ENCODE results near the gene UST. TPM values are rescaled to one million over a fixed set of nuclear protein-coding genes. Genes with fewer than 3 reads are reported as not detected.
A peak's percentile ranks its signal among the peaks of the same experiment; 100 is the strongest.

The UST gene
- total and polyA plus RNA-seq, 2 of the 8 experiments (the other 6 are each of a cell fraction or from before 2014, with no cell fraction given), result 13.5 to 34.5 TPM

DNA sequence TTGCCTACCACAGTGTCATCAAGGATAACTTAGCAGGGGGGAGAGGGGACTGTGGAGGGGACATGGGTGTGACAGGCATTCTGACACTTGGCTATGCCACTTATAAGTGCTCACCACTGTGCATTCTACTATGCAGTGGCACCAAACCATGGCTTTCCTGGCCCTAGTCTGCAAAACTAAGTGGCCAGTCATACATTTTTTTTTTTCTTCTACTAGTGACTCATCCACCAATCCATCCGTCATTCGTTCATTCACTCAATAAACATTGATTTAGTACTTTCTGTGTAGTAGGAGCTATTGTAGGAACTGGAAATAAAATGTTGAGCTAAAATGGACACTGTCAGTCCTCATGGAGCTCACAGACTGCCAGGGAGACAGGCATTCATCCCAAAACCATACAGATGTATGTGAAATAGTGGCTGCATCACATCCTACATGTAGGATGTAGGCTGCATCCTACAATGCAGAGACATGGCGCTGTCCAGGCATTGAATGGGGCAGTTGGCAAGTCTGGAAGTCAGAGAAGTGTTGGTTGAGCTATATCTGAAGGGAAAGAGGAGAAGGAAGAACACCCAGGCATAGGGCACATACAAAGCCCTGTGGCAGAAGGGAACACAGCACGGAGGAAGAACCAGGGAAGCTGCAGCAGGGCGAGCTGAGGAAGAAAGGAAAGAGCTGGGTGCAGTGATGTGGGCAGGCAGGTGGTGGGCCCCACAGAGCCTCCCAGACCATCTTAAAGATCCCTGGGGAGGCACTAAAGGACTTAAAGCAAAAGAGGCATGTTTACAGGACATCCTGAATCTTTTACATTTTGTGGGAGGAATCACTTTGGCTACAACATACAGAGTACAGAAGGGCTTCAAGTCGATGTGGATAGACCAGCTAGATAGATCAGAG lies 224.4 kb downstream of the UST start:
- Histone ChIP-seq H3K23me2 (ENCODE audit: low read depth, low read length) (no peaks in the 10 kb centered on the region), H3K79me2 (ENCODE audit: control insufficient read depth in 1 of 2, insufficient read depth in 2 of 2, low read length in 2 of 2) (no peaks in the 10 kb centered on the region; a peak in 2 of 4 replicates), H3K27ac (ENCODE audit: low read depth, low read length) (no peak overlapping the region), H4K20me1 (replicated peaks in 1 of 2; ENCODE audit: control insufficient read depth in 1 of 2, insufficient read depth in 2 of 2, low read length in 2 of 2) (peaks cover 0 to 2% of the 10 kb centered on the region in 2 experiments), H3K36me3 (ENCODE audit: control insufficient read depth in 2 of 4, insufficient read depth in 4 of 4, low read length in 3 of 4) (peaks cover 0 to 10% (median under 1%) of the 10 kb centered on the region in 4 experiments; a peak in 1 of 8 replicates), H3K23ac (ENCODE audit: insufficient read length) (no peak overlapping the region), H3K27me3 (replicated peaks in 1 of 4; ENCODE audit: control insufficient read depth in 3 of 4, extremely low read depth in 1 of 4, insufficient read depth in 3 of 4, low read length in 3 of 4) (no peaks in the 10 kb centered on the region), H2AFZ (ENCODE audit: low read length) (no peak overlapping the region), H3K9ac (replicated peaks in 1 of 4; ENCODE audit: extremely low read depth in 1 of 4, low read depth in 3 of 4, low read length in 3 of 4) (no peak overlapping the region), H2BK15ac (ENCODE audit: low read length) (peak overlapping the region; percentile 46; the same call in 1 of the 2 replicates), H3K18ac (ENCODE audit: extremely low read depth, low read length) (no peak overlapping the region), H3K4ac (replicated peaks; ENCODE audit: insufficient read length, low read depth, low read length) (peak overlapping the region; percentile 58), H3K79me1 (ENCODE audit: low read depth, low read length) (no peaks in the 10 kb centered on the region), H4K8ac (ENCODE audit: extremely low read depth, insufficient read depth, low read length) (no peak overlapping the region), H3K4me1 (replicated peaks in 1 of 4; ENCODE audit: control insufficient read depth in 3 of 4, insufficient read depth in 4 of 4, low read length in 3 of 4) (peaks cover 16 to 44% (median 17%) of the 10 kb centered on the region in 4 experiments), H3K9me3 (ENCODE audit: insufficient read depth in 2 of 2, low read depth in 1 of 2, low read length in 1 of 2) (no peaks in the 10 kb centered on the region), H3K14ac (ENCODE audit: insufficient read length) (no peak overlapping the region), H2BK5ac (ENCODE audit: low read depth, low read length) (0 out of 2 replicates have a peak overlapping the region, but pooled peaks have one; percentile 11), H3K56ac (replicated peaks; ENCODE audit: insufficient read length, low read depth, low read length) (no peak overlapping the region), H2BK20ac (ENCODE audit: low read length) (peak overlapping the region; percentile 57; the same call in 1 of the 2 replicates), H2BK120ac (replicated peaks; ENCODE audit: low read depth, low read length) (no peak overlapping the region), H2BK12ac (ENCODE audit: low read depth, low read length) (peak overlapping the region; percentile 70), H4K91ac (replicated peaks; ENCODE audit: insufficient read length, low read length) (peak overlapping the region; percentile 2), H2AK5ac (ENCODE audit: low read depth, low read length) (no peak overlapping the region), H3K4me2 (ENCODE audit: insufficient read depth in 1 of 2, low read depth in 2 of 2, low read length in 2 of 2) (no peak overlapping the region), H3K4me3 (ENCODE audit: extremely low read depth in 1 of 4, insufficient read depth in 2 of 4, low read depth in 3 of 4, low read length in 4 of 4) (no peak overlapping the region), H4K5ac (ENCODE audit: insufficient read length, low read depth, low read length) (no peak overlapping the region)
- TF ChIP-seq SP2 (IDR thresholded peaks at IDR 0.05; ENCODE audit: low read length) (no peak), TAF1 (IDR thresholded peaks at IDR 0.05; ENCODE audit: low read depth, low read length) (no peak), TEAD4 (IDR thresholded peaks at IDR 0.05; ENCODE audit: low read depth, low read length) (no peak)
- TF ChIP-seq, protein P1, sequence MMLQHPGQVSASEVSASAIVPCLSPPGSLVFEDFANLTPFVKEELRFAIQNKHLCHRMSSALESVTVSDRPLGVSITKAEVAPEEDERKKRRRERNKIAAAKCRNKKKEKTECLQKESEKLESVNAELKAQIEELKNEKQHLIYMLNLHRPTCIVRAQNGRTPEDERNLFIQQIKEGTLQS (IDR thresholded peaks at IDR 0.05; ENCODE audit: insufficient read depth, low read depth, low read length), result no peak
- DNase-seq (ENCODE audit: low read depth in 1 of 2, low spot score in 2 of 2) (no peak), FAIRE-seq (no peak)
- WGBS, 2 experiments (ENCODE audit: extremely low coverage in 1 of 2, insufficient coverage in 1 of 2, insufficient read length in 1 of 2, insufficient replicate concordance in 2 of 2, low coverage in 1 of 2, low lambda C conversion rate in 2 of 2, missing lambda C conversion rate in 1 of 2), result 83% methylated on average over 6 of the region's 6 CpGs; no CpG with 5 or more reads in 1 of the 2 experiments
- CTCF ChIA-PET (ENCODE audit: partially characterized antibody), result interaction anchor here (0.8 to 4.6 kb wide), 12 partner anchors 9 to 412 kb away, joined by 3 to 32 read pairs (median 4); no protein-coding TSS in a partner anchor
- POLR2A ChIA-PET (ENCODE audit: partially characterized antibody), result interaction anchor here (0.5 to 1.7 kb wide), 2 partner anchors 10 to 193 kb away, joined by 3 to 5 read pairs; no protein-coding TSS in a partner anchor

All from H1 (cell line).